Left lung (tissue), 10 donors: ENCODE data around the gene ABCC8. TPM values are rescaled to one million over a fixed set of nuclear protein-coding genes. Genes with fewer than 3 reads are reported as not detected.

Experiments
- ATAC-seq: fragments of 200-7000 bp; cut with Tn5 transposase; one replicate; pipeline ENCODE4 v1.9.1; 2020; ENCODE audit warnings: moderate library complexity
- DNase-seq, 4 donors: peaks; one replicate each; pipeline ENCODE4 v3.0.0-alpha.2; 2013 to 2020
- H3K27ac ChIP-seq, 2 donors: fragments of 200-600 bp; sonication (generic) in 1 of 2; one replicate each; pipeline versions ENCODE4 v1.5.0 to v1.8.0; 2020 to 2021
- H3K27me3 ChIP-seq, 2 donors: fragments of 200-600 bp; sonication (generic) in 1 of 2; one replicate each; pipeline versions ENCODE4 v1.5.0 to v1.8.0; 2020 to 2021
- H3K36me3 ChIP-seq, 2 donors: fragments of 200-600 bp; sonication (generic) in 1 of 2; one replicate each; pipeline versions ENCODE4 v1.5.0 to v1.8.0; 2020 to 2021
- H3K4me1 ChIP-seq, 2 donors: fragments of 200-600 bp; one replicate each; pipeline ENCODE4 v1.8.0; 2021
- H3K4me3 ChIP-seq, 2 donors: fragments of 200-600 bp; sonication (generic) in 1 of 2; one replicate each; pipeline versions ENCODE4 v1.5.0 to v1.8.0; 2020 to 2021; ENCODE audit warnings: mild to moderate bottlenecking in 1 of 2
- H3K9me3 ChIP-seq, 2 donors: fragments of 200-600 bp; sonication (generic) in 1 of 2; one replicate each; pipeline versions ENCODE4 v1.5.0 to v1.8.0; 2020 to 2021
- CTCF ChIP-seq, 2 donors: fragments of 200-600 bp; sonication (generic) in 1 of 2; IDR thresholded peaks; one replicate each; pipeline versions ENCODE4 v1.5.0 to v1.8.0; 2021; ENCODE audit warnings: antibody characterized with exemption in 2 of 2
- intact Hi-C, 2 donors: fragments of 100-400 bp; cut with DNase I; formaldehyde crosslinking; loops; one replicate each; pipeline versions ENCODE4 v1.11.2 to v1.14.2; 2022
- polyA plus RNA-seq, 6 donors: library from polyadenylated mRNA; unstranded; fragments of 120-200 nt; gene quantifications; one replicate each; pipeline ENCODE4 v1.2.1, GENCODE V29; 2013; ENCODE audit not compliant: insufficient read length in 6 of 6
- total RNA-seq, 2 donors: library from RNA; stranded (reverse); fragmentation: NEBNext Ultra II Directional; extraction: Animal tissue kit (Norgen Biotek cat#: 25700); gene quantifications; one replicate each; pipeline ENCODE4 v1.2.1, GENCODE V29; 2021
- donor health status: DM: no; HTN: yes; CAD: no.
- donor health status: DM: no; HTN: no; CAD: no.

Gene ABCC8
- total and polyA plus RNA-seq, 8 donors = 0.52 to 11.1 (median 6.0) TPM

- Histone ChIP-seq H3K27ac (no peak overlapping the region), H3K4me1 (peaks cover under 1 to 3% of the 10 kb centered on the region in 2 donors), H3K27me3 (no peaks in the 10 kb centered on the region), H3K4me3 (no peak overlapping the region), H3K9me3 (no peaks in the 10 kb centered on the region), H3K36me3 (no peaks in the 10 kb centered on the region)
- no peak for ATAC-seq
- TF ChIP-seq CTCF (IDR thresholded peaks at IDR 0.05) = no peak
- intact Hi-C loops = no loop called here
- no peak for DNase-seq
Observed at GRCh38 chr11:17400048-17400775, 76.4 kb downstream of the ABCC8 start.

GRCh38 chr11:17399236-17399635 lies 77.4 kb downstream of the ABCC8 start:
- H3K9me3 ChIP-seq = no peaks in the 10 kb centered on the region
- no peak for TF ChIP-seq CTCF (IDR thresholded peaks at IDR 0.05)
- H3K4me3 ChIP-seq = no peak overlapping the region
- ATAC-seq (no peak), DNase-seq (no peak)
- H3K27me3 ChIP-seq = no peaks in the 10 kb centered on the region
- no peaks in the 10 kb centered on the region for H3K4me1 ChIP-seq
- no peaks in the 10 kb centered on the region for H3K36me3 ChIP-seq
- intact Hi-C loops = no loop called here
- H3K27ac ChIP-seq = no peak overlapping the region

GRCh38 chr11:17397311-17398002 lies 79.2 kb downstream of the ABCC8 start:
- intact Hi-C loops = no loop called here
- no peak for ATAC-seq
- TF ChIP-seq CTCF (IDR thresholded peaks at IDR 0.05) = no peak

GRCh38 chr11:17396598-17397310 lies 79.9 kb downstream of the ABCC8 start:
- Histone ChIP-seq H3K36me3 (no peaks in the 10 kb centered on the region), H3K27me3 (no peaks in the 10 kb centered on the region), H3K4me3 (no peak overlapping the region), H3K9me3 (no peaks in the 10 kb centered on the region), H3K27ac (no peak overlapping the region), H3K4me1 (no peaks in the 10 kb centered on the region)
- ATAC-seq (no peak), DNase-seq (no peak)
- intact Hi-C loops = no loop called here
- no peak for TF ChIP-seq CTCF (IDR thresholded peaks at IDR 0.05)

More at GRCh38 chr11:17397311-17398002, 79.2 kb downstream of the ABCC8 start:
- Histone ChIP-seq H3K9me3 (no peaks in the 10 kb centered on the region), H3K4me3 (no peak overlapping the region), H3K27ac (no peak overlapping the region), H3K4me1 (no peaks in the 10 kb centered on the region), H3K27me3 (no peaks in the 10 kb centered on the region), H3K36me3 (no peaks in the 10 kb centered on the region)
- DNase-seq = no peak

- Histone ChIP-seq H3K36me3 (no peaks in the 10 kb centered on the region), H3K27me3 (no peaks in the 10 kb centered on the region), H3K4me3 (no peak overlapping the region), H3K4me1 (no peaks in the 10 kb centered on the region), H3K9me3 (no peaks in the 10 kb centered on the region), H3K27ac (no peak overlapping the region)
- DNase-seq (no peak), ATAC-seq (no peak)
- intact Hi-C loops = no loop called here
- TF ChIP-seq CTCF (IDR thresholded peaks at IDR 0.05) = no peak
Observed at GRCh38 chr11:17395978-17396377, 80.7 kb downstream of the ABCC8 start.
